Central memory CD4-positive, alpha-beta T cell (primary cell): ENCODE results near the gene CKAP2L.
A peak's percentile ranks its signal among the peaks of the same experiment; 100 is the strongest.

Experiments used
- DNase-seq: peaks from one replicate; pipeline ENCODE4 v3.0.0; 2022

The CKAP2L gene

DNA sequence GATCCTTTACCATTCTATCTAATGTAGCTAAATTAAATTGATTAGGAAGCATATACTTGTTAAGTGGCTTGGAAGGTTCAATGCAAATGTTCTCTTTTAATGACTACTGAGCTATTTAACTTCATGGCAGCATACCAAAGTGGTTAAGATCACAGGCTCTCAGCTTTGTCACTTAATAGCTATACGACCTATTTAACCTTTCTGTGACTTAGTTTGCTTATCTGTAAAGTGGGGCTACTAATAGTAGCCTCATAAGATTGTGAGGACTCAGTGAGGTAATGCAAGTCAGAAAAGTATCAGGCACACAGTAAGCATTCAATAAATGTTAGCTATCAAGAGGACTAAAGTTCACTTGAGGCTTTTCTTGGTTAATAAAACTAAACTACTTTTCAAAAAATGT, 4.3 kb downstream of the CKAP2L start:
- DNase-seq: no peak

DNA sequence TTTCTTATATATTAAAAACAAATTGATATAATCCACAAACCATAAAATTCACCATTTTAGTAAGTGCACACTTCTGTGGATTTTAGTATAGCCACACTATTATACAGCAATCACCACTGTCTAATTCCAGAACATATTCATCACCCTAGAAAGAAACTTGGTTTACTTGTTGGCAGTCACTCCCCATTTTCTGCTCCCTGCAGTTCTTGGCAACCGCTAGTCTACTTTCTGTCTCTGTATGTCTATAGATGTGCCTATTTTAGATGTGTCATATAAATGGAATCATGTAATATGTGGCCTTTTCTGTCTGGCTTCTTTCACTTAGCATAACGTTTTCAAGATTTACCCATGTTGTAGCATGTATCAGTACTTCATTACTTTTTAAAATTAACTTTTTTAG, 5.7 kb downstream of the CKAP2L start:
- no peak for DNase-seq

DNA sequence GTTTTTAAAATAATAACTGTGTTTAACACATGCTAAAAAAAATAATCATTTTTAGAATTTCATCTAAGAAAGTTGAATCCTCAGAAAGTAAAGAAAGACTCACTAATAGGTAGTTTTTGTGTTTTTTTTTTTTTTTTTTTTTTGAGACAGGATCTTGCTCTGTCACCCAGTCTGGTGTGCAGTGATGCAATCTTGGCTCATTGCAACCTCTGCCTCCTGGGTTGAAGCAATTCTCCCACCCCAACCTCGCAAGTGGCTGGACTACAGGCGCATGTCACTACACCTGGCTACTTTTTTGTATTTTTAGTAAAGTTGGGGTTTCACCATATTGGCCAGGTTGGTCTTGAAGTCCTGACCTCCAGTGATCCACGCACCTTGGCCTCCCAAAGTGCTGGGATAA, 7.1 kb downstream of the CKAP2L start:
- no peak for DNase-seq

DNA sequence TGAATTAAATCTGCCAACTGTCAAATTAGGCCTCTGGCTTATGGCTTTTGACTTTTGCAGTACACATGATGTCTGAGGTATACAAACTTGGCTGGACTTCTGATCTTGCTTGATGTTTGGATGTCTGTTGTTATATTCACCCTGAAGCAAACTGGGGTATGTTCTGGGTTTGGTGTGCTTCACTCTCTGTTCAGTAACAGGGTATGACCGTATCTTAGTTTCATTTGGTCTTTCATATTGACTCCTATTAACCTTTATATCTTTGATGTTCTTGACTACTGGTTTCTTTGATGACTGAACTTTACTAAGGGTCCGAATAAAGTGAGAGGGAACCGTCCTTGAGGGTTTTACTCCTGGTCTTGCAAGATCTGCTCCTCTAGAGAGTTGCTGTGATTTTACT, 8.2 kb downstream of the CKAP2L start:
- no peak for DNase-seq

DNA sequence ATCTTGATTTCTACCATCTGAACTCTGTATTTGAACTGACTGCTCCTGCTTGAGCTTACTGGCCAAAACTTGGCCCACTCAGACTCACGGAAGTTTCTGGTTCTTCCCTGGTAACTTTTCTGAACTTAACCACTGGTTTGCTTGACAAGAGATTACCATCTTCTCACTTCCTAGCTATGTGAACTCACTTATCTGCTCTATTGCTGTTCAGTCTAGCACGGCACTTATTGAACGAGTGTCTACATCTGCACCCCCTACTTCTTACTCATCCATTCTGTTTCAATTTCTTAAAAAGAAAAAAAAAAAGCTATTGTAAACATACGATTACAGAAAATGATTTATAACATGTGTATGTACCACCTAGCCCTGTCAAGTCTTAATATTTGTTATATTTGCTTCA, 9.0 kb downstream of the CKAP2L start:
- DNase-seq: no peak

DNA sequence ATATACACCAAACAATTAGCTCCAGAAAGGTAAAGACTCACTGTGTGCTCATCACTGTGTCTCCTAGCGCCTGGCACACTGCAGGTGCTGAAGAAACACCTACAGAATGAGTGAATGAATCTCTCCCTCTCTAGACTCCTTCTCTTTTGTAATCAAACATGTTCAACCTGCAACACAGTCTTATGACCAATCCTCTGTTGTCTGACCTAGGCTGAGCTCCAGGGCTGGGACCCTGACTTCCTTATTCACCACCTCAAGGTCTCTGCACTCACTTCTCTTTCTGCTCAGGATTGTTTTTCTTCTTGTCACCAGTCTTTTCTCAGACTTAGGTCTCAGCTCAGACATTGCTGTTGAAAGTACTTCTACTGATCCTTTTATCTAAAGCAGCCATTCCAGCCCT, 9.8 kb downstream of the CKAP2L start:
- no peak for DNase-seq

DNA sequence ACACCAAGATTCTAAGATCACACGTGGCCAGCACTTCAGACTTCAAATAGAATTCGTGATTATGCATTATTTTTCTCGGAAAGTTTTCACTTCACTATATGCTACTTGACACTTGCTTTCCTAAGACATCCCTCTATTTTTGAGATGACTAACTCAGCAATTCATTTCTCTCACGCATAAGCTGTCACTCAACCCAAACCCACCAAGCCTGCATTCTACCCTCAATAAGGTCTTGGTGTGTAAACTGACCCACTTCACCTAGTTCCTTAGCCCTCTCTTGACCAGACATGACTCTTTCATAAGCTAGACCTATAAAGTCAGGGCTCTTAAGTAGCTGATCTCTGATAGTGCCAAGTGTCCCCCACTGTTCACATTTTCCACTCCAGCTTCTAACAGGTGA, 11.7 kb downstream of the CKAP2L start:
- no peak for DNase-seq

DNA sequence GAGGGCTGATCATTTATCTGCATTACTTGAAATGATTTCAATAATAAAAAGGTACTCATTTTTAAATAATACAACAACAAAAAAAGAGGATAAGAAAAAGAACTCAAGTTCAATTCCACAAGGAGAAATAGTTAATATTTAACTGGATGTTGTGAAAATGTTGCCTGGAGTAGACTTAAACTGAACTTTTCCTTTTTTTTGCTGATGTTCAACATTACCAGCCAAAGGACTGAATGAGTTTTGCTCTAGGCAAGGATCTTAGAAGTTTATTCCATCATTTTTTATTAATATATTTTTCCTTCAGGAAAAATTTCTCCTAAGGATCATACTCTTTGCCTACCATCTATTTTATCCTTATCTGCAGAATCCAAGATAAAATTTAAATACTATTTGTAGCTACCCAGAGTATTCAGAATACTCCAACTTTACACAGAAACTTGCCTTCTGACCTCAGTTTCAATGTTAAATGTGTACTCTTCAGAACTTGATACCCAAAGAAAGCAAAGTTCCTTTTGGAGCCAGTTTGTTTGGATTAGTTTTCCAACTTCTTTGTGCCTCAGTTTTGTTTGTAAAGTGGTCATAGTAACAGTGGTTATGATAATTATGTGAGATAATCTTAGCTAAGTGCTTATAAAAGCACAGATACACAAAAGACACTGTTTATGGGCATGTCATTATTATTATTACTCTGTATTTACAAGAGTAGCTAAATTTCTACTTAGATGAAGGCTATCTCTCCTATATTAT, 12.8 kb downstream of the CKAP2L start:
- no peak for DNase-seq

DNA sequence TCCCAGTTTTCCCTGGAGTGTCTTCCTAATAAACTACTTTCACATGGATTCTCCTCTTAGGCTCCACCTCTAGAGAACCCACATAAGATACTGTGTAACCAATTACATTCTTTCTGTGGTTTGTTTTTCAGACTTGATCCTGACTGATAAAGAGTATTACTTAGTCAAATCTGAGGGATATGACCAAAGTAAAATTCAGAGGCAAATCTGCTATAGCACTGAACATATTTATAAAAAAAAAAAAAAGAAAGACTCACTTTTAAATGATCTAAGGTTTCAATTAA, 13.9 kb downstream of the CKAP2L start:
- no peak for DNase-seq

DNA sequence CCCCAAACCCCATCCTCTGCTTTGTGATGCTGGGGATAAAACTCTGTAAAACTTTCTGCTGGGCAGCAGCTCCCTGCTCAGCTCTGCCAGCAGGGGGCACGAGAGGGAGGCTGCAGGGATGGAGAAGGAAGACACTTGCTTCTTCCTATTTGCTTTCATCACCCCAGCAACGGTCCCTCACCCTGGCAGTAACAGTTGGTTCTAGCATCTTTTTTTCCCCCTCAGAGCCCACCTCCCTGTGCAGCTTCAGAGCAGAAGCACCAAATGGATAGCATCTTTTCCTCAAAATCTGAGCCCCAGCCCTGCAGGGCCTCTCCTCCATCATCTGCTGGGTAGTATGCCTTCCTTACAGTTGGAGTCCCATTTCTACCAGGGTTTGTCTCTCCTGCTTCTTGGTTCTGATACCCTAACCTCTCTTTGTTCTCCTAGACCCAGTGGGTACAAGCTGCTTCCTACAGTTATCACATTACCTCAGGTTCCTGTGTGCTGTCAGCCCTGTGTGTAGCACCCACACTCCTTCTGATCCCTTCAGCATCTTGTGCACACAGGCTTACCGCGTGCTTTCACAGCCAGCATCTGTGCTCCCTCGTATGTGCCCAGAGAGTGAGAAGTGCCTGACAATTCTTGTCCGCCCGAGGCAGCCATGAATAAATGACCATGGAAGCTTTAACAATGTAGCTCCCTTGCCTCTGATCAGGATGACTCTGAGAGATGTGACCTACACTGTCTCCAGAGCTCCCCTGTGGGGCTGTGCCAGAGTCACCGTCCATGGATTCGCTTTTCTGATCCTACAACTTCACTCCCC, 14.5 kb downstream of the CKAP2L start:
- peak; percentile 70 for DNase-seq

DNA sequence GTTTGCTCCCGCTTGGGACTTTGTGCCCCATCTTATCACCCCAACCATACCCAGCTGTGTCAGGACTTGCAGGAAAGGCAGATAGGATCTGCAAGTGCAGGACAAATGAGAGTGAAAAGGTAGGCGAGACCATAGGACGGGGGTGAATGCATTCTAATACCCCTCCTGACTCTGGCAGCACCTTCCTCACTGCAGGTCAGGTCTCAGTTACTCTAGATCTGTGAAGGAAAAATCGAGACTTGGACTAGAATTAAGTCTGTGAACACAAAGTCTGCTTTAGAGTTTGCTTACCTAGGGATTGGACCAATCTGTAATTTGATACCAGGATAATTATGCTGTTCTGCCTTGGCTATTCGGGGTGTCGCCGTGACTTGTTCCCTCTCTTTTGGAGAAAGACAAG, 23.9 kb downstream of the CKAP2L start:
- DNase-seq: no peak

DNA sequence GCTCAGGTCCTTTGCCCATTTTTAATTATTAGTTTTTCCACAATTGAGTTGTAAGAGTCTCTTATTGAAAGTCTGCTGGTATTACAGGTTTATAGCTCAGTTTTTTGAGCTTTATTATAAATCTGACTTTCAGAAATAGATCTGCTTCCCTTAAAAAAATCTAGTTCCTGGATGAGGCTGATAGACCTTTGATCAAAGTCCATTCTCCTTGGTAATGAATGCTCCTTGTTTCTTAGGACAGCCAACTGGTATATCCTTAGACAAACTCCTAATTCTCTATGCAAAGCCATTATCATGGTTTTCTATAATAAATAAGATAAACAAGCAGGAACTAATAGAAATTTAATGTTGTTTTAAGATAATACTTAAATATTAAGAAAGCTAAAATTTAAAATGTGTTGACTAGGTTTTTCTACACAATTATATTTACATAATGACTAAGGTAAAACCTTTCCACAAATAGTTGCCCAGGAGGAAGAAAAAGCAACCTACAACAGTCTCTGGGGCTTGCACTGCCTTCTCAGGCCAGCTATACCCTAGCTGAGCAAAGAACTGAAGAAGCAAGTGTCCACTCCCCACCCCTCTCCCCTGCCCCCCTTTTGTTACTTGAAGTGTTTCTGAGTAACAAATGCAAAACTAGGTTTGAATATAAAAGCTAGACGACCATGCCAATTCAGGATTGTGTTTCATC, 26.7 kb downstream of the CKAP2L start:
- no peak for DNase-seq

DNA sequence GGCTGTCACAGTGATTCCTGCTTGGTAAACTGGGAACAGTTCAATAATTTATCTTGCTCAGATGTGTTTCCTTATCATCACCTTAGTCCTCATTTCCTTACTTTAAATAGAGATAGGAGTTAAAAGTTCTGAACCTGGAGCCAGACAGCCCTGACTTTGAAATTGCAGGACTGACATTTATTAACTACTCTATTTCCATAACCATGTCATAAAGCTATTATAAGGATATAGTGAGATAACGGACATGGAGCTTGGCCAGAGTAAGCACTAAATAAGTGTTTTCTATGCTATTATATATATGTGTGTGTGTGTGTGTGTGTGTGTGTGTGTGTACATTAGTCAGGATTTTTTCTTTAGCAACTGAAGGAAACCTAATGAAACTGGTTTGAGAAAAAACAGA, 30.5 kb downstream of the CKAP2L start:
- no peak for DNase-seq

DNA sequence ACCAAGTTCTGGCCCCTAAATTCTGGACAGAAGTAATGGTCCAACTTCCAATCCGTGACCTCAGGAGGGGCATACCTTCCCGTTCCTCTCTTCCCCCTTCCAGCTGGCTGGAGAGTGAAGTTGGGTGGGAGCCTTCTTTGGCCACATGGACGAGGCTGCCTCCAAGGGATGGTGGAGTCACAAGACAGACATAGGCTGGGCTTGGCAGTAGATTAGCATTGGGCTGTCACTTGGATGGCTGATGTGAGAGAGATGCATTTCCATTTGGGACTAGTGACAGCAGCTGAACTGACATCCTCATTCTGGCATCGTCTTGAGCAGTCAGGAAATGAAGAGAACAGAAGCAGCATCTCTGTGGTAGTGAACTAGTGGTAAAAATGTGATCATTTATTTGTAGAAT, 31.0 kb downstream of the CKAP2L start:
- DNase-seq: no peak

DNA sequence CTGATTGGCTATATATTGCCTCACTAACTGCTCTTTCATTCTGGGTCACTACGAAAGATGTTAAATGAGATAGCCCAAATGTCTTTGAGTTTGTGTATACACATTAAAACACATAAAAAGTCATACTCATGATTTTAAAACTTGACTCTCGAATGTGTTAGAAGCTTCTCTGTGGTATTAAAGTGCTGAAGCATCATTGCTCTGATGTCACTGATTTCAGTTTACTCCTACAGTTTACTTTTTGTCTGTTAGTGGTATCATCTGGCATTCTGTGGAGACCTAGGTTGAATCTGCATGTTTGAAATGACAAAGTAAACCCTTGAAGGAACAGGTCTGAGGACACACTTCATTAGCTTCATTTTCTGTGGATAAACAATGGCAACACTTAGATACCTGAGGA, 32.9 kb downstream of the CKAP2L start:
- no peak for DNase-seq

DNA sequence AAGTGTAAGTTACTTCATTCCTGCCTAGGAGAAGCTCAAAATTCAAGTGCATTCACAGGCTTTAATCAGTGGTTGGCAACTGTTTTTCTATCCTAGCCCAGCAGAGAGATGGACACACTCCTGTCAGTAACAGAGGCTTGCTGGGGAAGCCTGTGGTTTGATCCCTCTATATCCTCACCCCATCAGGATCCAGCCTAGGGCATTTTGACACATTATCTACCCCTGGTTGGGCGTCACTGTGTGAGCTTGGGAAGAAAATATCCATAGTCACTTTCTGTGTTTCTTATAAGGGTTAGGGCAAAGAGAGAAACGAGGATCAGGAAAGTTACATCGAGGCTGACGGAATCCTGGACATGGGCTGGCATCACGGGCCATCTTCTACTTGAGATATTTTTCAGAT, 33.6 kb downstream of the CKAP2L start:
- DNase-seq: no peak

DNA sequence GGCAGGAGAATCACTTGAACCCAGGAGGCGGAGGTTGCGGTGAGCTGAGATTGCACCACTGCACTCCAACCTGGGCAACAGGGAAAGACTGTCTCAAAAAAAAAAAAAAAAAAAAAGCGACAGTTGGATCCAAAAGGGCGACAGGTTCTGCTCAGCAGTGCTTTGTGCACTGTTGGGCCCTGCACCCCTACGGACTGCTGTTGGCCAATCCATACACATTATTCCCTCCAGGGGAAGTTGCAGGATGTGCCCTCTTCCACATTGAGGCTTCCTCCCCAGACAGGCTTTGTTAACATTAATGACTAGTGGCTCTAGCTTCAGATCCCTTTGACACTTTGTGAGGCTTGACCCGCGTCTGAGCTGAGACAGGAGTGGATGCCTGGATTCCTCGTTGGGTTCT, 34.2 kb downstream of the CKAP2L start:
- DNase-seq: no peak

DNA sequence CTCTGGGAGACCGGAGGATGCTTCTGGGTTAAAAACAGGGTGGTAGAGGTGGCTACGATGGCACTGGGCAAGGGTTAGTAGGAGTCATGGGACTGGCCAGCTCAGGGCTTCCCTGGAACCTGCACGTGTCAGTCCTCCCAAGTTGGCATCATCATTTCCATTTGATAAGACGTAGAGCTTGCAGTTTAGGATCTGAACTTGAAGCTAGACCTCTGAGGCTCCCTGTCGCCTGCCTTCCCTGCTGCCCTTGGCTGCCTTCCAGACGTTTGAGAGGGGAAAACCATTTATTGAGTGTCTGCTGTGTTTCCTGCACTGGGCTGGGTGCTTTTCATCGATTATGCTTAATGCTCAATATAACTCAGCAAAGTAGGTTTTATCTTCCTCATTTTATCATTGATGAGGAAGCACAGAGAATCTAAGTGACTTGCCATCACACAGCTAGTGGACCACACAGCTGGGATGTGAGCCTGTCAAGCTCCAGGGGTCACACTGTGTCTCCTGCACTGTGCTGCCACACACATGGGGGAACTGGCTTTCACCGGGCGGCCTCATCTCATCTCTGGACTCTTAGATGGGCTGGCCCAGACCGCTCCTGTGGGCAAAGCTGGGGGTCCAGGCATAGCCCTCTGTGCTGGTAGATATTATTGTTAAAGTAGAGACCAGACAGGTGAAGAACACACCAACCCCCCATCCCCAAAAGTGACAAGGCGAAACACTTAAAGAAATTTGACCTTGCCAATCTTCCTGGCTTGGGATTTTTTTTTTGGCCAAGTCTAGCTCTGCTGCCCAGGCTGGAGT, 35.8 kb downstream of the CKAP2L start:
- DNase-seq: no peak

DNA sequence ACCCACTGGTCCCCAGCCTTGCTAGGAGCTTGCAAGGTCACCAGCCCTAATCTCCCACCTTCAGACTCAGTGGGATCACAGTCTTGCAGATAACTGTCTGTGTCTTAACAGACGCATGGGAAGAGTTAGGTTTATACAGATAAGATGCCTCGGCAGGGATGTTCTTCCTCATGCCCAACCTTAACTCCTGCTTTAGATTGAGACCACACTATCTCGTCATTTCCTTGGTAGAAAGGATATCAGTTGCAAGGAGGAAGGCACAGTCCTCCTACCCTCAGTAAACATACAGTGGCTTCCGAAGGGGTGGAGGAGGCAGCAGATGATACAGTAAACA, 36.4 kb downstream of the CKAP2L start:
- no peak for DNase-seq

DNA sequence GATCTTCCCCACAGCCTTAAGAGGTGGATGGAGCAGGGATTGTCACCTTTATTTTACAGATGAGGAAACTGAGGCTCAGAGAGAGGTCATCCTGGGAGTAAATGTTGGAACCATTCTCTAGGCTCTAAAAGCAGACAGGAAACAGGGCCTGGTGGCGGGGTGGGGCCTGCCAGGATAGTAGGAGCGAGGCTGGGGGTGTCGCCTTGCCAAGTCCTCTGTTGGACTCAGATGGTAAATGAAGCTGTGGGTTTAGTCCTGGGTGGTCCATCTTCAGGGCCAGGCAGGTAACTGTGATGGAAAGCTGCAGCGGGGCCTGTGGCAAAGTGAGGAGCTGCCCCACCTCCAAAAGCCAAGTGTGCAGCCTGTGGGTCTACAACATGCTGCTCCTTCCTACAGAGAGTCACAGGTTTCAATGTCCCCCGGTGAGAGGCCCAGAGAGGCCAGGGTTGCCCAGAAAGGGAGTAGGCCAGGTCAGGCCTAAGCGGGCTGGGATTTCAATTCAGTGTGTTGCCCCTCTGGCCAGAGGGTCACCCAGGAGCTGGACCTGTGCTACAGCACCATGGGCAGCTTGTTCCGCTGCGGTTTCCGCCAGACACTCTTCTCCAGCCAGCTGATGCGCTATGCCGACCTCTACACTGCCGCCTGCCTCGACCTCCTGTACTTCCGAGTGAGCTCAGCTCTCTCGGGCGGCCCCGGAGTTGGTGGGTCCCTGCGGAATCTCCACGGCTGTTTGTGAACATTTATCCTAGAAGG, 37.0 kb downstream of the CKAP2L start:
- DNase-seq: no peak

DNA sequence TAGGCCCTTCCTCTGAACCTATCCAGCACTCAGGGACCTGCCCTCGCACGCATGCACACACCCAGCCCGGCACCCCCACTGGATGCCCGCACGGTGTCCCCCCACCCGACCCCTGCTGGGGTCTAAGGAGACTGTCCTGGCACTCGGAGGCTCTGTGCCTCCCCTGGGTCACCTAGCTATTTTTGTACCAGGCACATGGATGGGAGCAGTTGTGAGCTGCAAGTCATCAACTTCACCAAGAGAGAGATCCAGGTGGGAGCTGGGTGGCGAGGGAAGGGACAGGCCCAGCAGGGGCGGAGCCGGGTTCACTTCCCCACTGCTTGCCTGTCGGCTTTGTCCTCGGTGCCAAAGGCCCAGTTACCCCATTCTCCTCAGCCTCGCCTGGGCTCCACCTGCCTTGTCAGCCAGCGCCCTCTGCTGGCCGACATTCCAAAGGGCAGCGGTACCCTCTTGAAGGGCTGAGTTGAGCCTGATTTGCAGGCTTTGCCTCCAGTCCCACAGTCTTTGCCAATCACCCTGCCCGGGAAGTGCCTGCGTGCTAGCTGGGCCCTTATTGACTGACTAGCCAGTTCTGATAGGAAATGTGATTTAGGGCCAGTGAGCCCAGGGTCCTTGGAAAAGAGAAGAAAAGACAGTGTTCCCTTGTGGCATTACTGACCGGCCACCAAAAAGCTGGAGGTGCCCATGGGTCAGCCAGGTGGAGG, 37.8 kb downstream of the CKAP2L start:
- DNase-seq: peak; percentile 78
